Motor neuron (in vitro differentiated cells): ENCODE data around the gene MX2. TPM values are rescaled to one million over a fixed set of nuclear protein-coding genes. Genes with fewer than 3 reads are reported as not detected.

ENCODE experiments used
- ATAC-seq, 8 experiments: fragments of 200-7000 bp; cut with Tn5 transposase; replicated peaks in 6 of 8; 2 replicates each; pipeline ENCODE4 v1.8.0; 2021; ENCODE audit warnings: mild to moderate bottlenecking in 8 of 8, moderate library complexity in 8 of 8
- H3K27ac ChIP-seq, 2 donors: fragments of 250-450 bp; sonication (Bioruptor Pico); 2 replicates each; pipeline ENCODE4 v1.9.0; 2021; ENCODE audit warnings: antibody characterized with exemption in 2 of 2, mild to moderate bottlenecking in 2 of 2, moderate library complexity in 1 of 2
- H3K4me1 ChIP-seq, 2 donors: fragments of 250-450 bp; sonication (Bioruptor Pico); replicated peaks in 1 of 2; 2 replicates each; pipeline ENCODE4 v1.6.1; 2021; ENCODE audit warnings: antibody characterized with exemption in 2 of 2, mild to moderate bottlenecking in 2 of 2, moderate library complexity in 1 of 2
- H3K4me3 ChIP-seq, 5 donors: fragments of 250-450 bp; sonication (Bioruptor Pico); 2 replicates each; pipeline ENCODE4 v1.9.0; 2021; ENCODE audit warnings: antibody characterized with exemption in 5 of 5, mild to moderate bottlenecking in 5 of 5, moderate library complexity in 4 of 5
- WGBS, 10 experiments: fragments of 450-650 bp; shearing (Covaris generic); methylation state at CpG; one replicate each; pipeline ENCODE4 v1.0.0; 2022; 5-methylcytosine and 5-hydroxymethylcytosine counted together
- in situ Hi-C, 9 experiments: fragments of 400-800 bp; cut with MboI; loops; one replicate each; pipeline ENCODE4 v1.15.0; 2021; ENCODE audit warnings: low sequenced_read_pairs in 9 of 9, low pct_unique_long_range_greater_than_20kb in 2 of 9; ENCODE audit not compliant: unreplicated experiment in 9 of 9
- total RNA-seq, 8 experiments: library from RNA; unstranded; fragments of 300-600 nt; gene quantifications; 2 replicates each; pipeline versions ENCODE4 v1.2.3 to v1.2.4, GENCODE V29; 2022

MX2 gene
- total RNA-seq, 8 experiments from 2014 or later: 0.16 to 10.1 (median 1.3) TPM

- in situ Hi-C loops: no loop called here
- 88 to 100% (median 90%) methylated on average over 2 to 7 of the region's 7 CpGs; no CpG with 5 or more reads in 4 of the 10 experiments for WGBS, 10 experiments
- peaks cover 0 to 9% of the 10 kb centered on the region in 2 donors for H3K4me1 ChIP-seq
- no peak overlapping the region for H3K27ac ChIP-seq
- no peak overlapping the region for H3K4me3 ChIP-seq
- ATAC-seq: no peak
Measured at GRCh38 chr21:41371685-41372030, 9.8 kb downstream of the MX2 start.

- Histone ChIP-seq H3K4me3 (no peak overlapping the region), H3K27ac (no peak overlapping the region), H3K4me1 (peaks cover 0 to 9% of the 10 kb centered on the region in 2 donors)
- in situ Hi-C loops: no loop called here
- no peak for ATAC-seq
- 17 to 100% (median 50%) methylated on average over 1 to 2 of the region's 4 CpGs; no CpG with 5 or more reads in 3 of the 10 experiments for WGBS, 10 experiments
Measured at GRCh38 chr21:41373253-41373652, 11.4 kb downstream of the MX2 start.

- H3K4me3 ChIP-seq: no peak overlapping the region
- in situ Hi-C loops: no loop called here
- ATAC-seq: no peak
- 33 to 100% (median 82%) methylated on average over 1 to 3 of the region's 8 CpGs; no CpG with 5 or more reads in 4 of the 10 experiments for WGBS, 10 experiments
- peaks cover 0 to 9% of the 10 kb centered on the region in 2 donors for H3K4me1 ChIP-seq
- no peak overlapping the region for H3K27ac ChIP-seq
Measured at GRCh38 chr21:41373763-41374162, 11.9 kb downstream of the MX2 start.

DNA sequence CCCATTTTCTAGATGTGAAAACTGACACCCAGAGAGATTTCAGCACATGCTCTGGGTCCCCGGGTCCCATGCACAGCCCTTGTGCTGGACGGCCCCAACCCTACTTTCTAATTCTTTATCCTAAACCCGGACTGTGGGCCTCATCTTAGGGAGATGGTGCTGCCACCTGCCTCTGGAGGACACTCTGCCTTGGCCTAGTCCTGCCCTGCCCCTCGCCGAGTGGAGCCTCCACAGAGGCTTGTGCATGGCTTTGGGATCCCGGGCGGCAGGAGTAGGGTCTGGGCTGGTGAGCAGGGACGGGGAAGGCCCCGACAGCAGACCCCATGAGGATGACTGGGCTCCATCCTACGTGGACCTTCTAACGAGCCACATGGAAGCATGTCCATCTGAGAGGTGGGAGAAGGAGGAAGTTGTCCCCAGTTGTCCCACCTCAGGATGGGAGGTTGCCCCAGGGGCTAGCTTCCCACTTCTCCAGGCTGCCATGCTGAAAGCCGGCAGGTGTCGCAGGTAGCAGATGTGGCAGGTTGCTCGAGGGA, 12.4 kb downstream of the MX2 start:
- ATAC-seq: no peak
- Histone ChIP-seq H3K27ac (no peak overlapping the region), H3K4me3 (no peak overlapping the region), H3K4me1 (peaks cover 0 to 6% of the 10 kb centered on the region in 2 donors)
- 20 to 89% (median 76%) methylated on average over 1 to 5 of the region's 14 CpGs; no CpG with 5 or more reads in 3 of the 10 experiments for WGBS, 10 experiments
- in situ Hi-C loops: no loop called here

DNA sequence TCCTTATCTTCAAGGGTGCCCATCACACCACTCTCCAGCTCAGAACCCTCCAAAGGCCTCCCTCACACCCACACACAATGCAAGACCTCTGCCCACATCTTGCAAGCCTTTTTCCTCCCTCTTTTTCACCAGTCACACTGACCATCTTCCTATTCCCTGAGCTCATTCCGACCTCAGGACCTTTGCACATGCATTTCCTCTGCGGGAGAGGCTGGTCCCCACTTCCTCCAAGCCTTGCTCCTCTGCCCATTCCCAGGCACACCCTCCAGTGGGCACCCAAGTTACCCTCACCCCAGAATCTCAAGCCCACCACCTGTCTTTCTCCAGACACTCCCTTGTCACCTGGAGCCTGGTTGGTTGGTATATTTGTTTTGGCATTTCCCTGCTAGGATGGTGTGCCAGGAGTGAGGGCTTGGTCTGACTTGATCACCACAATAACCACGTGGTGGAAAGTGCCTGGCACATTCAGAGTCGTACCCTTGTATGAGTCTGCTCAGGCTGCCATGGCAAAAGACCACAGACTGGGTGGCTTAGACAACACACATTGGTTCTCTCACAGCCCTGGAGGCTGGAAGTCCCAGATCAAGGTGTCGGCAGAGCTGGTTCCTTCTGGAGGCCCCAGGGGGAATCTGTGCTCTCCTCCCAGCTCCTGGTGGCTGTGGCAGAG, 13.2 kb downstream of the MX2 start:
- no peak overlapping the region for H3K4me3 ChIP-seq
- H3K4me1 ChIP-seq: no peaks in the 10 kb centered on the region
- no peak overlapping the region for H3K27ac ChIP-seq
- 0 to 82% (median 43%) methylated on average over 1 to 3 of the region's 5 CpGs; no CpG with 5 or more reads in 5 of the 10 experiments for WGBS, 10 experiments
- no peak for ATAC-seq
- in situ Hi-C loops: no loop called here

- Histone ChIP-seq H3K4me3 (no peak overlapping the region), H3K27ac (no peak overlapping the region), H3K4me1 (no peaks in the 10 kb centered on the region)
- ATAC-seq: no peak
- 0 to 80% (median 61%) methylated on average over 1 to 2 of the region's 5 CpGs; no CpG with 5 or more reads in 6 of the 10 experiments for WGBS, 10 experiments
- in situ Hi-C loops: no loop called here
Measured at GRCh38 chr21:41375875-41376274, 14.0 kb downstream of the MX2 start.

DNA sequence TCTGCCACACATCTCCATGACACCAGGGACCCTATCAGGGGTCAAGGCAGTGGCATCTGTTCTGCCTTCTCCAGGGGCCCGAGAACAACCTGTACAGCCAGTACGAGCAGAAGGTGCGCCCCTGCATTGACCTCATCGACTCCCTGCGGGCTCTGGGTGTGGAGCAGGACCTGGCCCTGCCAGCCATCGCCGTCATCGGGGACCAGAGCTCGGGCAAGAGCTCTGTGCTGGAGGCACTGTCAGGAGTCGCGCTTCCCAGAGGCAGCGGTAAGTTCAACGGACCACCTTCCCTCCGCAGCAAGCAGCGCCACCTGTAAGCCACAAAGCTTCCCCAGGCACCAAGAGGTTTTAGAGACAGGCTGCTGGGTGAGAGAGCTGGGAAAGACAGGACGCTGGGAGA, 15.9 kb downstream of the MX2 start:
- Histone ChIP-seq H3K27ac (no peak overlapping the region), H3K4me1 (no peaks in the 10 kb centered on the region), H3K4me3 (no peak overlapping the region)
- ATAC-seq: no peak
- in situ Hi-C loops: no loop called here
- 17 to 96% (median 60%) methylated on average over 1 to 6 of the region's 16 CpGs; no CpG with 5 or more reads in 5 of the 10 experiments for WGBS, 10 experiments

DNA sequence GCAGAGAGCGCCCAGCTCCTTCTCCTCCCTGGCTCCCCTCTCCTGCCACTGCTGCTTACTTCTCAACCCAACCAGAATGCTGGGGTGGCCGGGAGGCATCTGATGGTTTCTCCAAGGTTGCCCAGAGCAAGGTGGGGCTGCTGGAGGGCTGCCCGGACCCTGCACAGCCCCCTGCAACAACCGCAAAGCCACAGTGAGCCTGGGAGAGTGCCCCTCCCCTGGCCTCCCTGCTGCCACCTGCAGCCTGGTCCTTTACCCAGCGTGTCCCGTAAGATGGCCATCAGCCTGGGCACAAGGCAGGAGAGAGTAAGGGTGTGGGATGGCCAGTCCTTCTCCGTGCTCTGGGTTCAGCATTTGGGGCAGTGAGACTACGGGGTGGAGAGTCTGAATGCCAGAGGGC, 17.0 kb downstream of the MX2 start:
- in situ Hi-C loops: no loop called here

DNA sequence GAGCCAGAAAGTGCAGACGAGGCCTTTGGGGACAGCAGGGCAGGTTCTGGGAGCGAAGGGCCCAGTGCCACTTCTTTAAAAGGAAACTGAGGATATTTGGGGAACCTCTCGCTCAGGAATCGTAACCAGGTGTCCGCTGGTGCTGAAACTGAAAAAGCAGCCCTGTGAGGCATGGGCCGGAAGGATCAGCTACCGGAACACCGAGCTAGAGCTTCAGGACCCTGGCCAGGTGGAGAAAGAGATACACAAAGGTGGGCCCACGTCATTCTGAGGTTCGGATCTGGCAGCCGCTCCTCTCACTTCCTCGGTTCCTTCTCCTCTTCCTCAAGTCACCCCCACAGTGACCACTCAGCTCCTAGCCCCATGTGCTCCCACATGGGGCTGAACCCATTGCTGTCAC, 18.1 kb downstream of the MX2 start:
- no peak for ATAC-seq
- Histone ChIP-seq H3K4me1 (no peaks in the 10 kb centered on the region), H3K4me3 (no peak overlapping the region), H3K27ac (no peak overlapping the region)
- in situ Hi-C loops: no loop called here
- WGBS, 10 experiments: 0 to 100% (median 70%) methylated on average over 1 to 6 of the region's 12 CpGs; no CpG with 5 or more reads in 5 of the 10 experiments

More for the DNA sequence above, 17.0 kb downstream of the MX2 start:
- Histone ChIP-seq H3K27ac (no peak overlapping the region), H3K4me3 (no peak overlapping the region), H3K4me1 (no peaks in the 10 kb centered on the region)
- no peak for ATAC-seq
- 40 to 83% (median 80%) methylated on average over 1 to 4 of the region's 8 CpGs; no CpG with 5 or more reads in 5 of the 10 experiments for WGBS, 10 experiments

GRCh38 chr21:41381731-41382130, 19.9 kb downstream of the MX2 start:
- Histone ChIP-seq H3K27ac (no peak overlapping the region), H3K4me3 (no peak overlapping the region), H3K4me1 (no peaks in the 10 kb centered on the region)
- no peak for ATAC-seq
- in situ Hi-C loops: no loop called here

DNA sequence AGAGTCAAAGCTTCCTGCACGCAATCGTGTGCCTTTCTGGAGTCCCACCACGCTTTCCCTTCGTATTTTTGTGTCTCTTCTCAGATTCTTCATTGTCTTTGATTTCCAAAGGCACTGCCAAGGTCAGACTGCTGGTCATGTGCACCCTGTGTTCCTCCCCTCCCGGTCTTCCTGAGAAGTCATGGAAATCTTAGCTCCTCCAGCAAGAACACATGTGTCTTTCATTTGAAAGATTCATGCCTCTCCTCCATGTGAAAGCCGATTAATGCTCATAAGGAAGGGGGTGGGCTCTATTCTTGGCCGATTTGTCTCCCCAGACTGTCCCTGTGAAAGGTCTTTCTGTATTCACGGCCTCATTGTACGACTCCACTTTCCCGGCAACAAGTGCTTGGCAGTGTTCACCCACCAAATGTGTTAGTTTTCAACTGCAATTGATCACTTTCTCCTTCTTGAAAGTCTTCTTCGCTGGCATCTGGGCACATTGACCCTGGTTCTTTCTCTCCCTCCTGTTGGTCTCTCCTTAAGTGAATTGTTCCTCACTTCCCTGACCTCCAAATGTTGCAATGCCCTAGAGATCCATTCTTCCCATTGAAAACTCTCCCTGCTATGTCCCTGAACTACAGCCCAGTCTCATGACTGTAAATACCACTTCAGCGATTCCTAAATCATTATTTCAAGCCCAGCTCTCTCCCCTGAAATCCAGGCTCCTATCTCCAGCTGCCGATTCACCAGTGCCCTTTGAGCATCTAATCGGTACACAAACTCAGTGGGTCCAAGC, 25.4 kb downstream of the MX2 start:
- WGBS, 10 experiments: 5 to 100% (median 79%) methylated on average over 1 to 10 of the region's 14 CpGs
- H3K4me3 ChIP-seq: no peak overlapping the region
- ATAC-seq: peak in 3 of 8 experiments; percentile 33 to 36 (median 35)
- in situ Hi-C loops: no loop called here
- H3K4me1 ChIP-seq: peaks cover 0 to 4% of the 10 kb centered on the region in 2 donors
- no peak overlapping the region for H3K27ac ChIP-seq

DNA sequence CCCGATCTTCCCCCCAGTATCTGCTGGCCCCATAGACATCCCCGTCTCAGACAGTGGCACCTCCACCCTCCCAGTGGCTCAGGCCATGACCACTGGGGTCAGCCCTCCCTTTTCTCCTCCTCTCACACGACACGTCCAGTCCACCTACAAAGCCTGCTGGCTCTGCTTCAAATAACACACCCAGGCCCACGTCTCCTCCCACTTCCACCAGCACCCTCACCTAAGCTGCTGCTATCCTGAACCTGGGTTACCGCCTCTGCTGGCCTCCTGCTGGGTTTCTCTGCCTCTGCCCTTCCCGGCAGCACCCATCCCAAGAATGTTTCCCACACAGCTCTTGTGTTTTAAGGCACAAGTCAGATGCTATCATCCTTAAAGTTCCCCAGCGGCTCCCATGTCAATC, 26.0 kb downstream of the MX2 start:
- no peak overlapping the region for H3K27ac ChIP-seq
- WGBS, 10 experiments: 67 to 92% (median 82%) methylated on average over 1 to 5 of the region's 8 CpGs; no CpG with 5 or more reads in 3 of the 10 experiments
- no peak overlapping the region for H3K4me3 ChIP-seq
- in situ Hi-C loops: no loop called here
- no peak for ATAC-seq
- peaks cover 0 to 4% of the 10 kb centered on the region in 2 donors for H3K4me1 ChIP-seq

- Histone ChIP-seq H3K4me3 (no peak overlapping the region), H3K27ac (no peak overlapping the region), H3K4me1 (peaks cover 0 to 4% of the 10 kb centered on the region in 2 donors)
- ATAC-seq: no peak
- in situ Hi-C loops: no loop called here
- 33 to 100% (median 95%) methylated on average over 1 to 7 of the region's 14 CpGs; no CpG with 5 or more reads in 5 of the 10 experiments for WGBS, 10 experiments
Measured at GRCh38 chr21:41388259-41388658, 26.4 kb downstream of the MX2 start.
